HUES6 (cell line): ENCODE data around the gene COL15A1.

ENCODE experiments used
- H3K27ac ChIP-seq: 2 replicates; pipeline ENCODE4 v1.7.0; 2013; ENCODE audit warnings: low read depth, mild to moderate bottlenecking, low read length, inconsistent platforms
- H3K27me3 ChIP-seq: 2 replicates; pipeline ENCODE4 v1.6.1; 2013; ENCODE audit warnings: low read length; ENCODE audit not compliant: control insufficient read depth, insufficient read depth
- H3K36me3 ChIP-seq: 2 replicates; pipeline ENCODE4 v1.6.1; 2013; ENCODE audit warnings: low read length; ENCODE audit not compliant: control insufficient read depth, insufficient read depth
- H3K4me1 ChIP-seq: 2 replicates; pipeline ENCODE4 v1.6.1; 2013; ENCODE audit warnings: low read length; ENCODE audit not compliant: control insufficient read depth, insufficient read depth
- H3K4me3 ChIP-seq: 2 replicates; pipeline ENCODE4 v1.5.1; 2013; ENCODE audit warnings: low read depth, low read length
- H3K9ac ChIP-seq: one replicate; pipeline ENCODE4 v1.6.1; 2013; ENCODE audit warnings: mild to moderate bottlenecking, low read length
- H3K9me3 ChIP-seq: 2 replicates; pipeline ENCODE4 v1.6.1; 2013; ENCODE audit warnings: low read depth, low read length; ENCODE audit not compliant: control insufficient read depth, insufficient read depth

COL15A1 gene

GRCh38 chr9:98944734-98945074 is 997 bp downstream of the COL15A1 start:
- Histone ChIP-seq H3K36me3 (no peaks in the 10 kb centered on the region), H3K4me3 (peak overlapping the region; percentile 67; the same call in 1 of the 2 replicates), H3K4me1 (peaks cover 9% of the 10 kb centered on the region), H3K9ac (no peak overlapping the region), H3K9me3 (no peaks in the 10 kb centered on the region), H3K27me3 (peaks cover 79% of the 10 kb centered on the region), H3K27ac (no peak overlapping the region)

GRCh38 chr9:98949565-98949964 is 5.9 kb downstream of the COL15A1 start:
- Histone ChIP-seq H3K9me3 (no peaks in the 10 kb centered on the region), H3K9ac (no peak overlapping the region), H3K27ac (no peak overlapping the region), H3K4me3 (no peak overlapping the region), H3K36me3 (no peaks in the 10 kb centered on the region), H3K4me1 (peaks cover 9% of the 10 kb centered on the region), H3K27me3 (peaks cover 36% of the 10 kb centered on the region)

- Histone ChIP-seq H3K9me3 (no peaks in the 10 kb centered on the region), H3K4me1 (peaks cover 8% of the 10 kb centered on the region), H3K27ac (no peak overlapping the region), H3K27me3 (peaks cover 29% of the 10 kb centered on the region), H3K36me3 (no peaks in the 10 kb centered on the region), H3K4me3 (no peak overlapping the region), H3K9ac (no peak overlapping the region)
Observed at GRCh38 chr9:98950262-98950661, 6.6 kb downstream of the COL15A1 start.

- Histone ChIP-seq H3K27me3 (peaks cover 12% of the 10 kb centered on the region; the same call in 1 of the 2 replicates), H3K36me3 (no peaks in the 10 kb centered on the region), H3K9me3 (peaks cover 4% of the 10 kb centered on the region), H3K27ac (no peak overlapping the region), H3K4me3 (no peak overlapping the region), H3K4me1 (no peaks in the 10 kb centered on the region), H3K9ac (no peak overlapping the region)
Observed at GRCh38 chr9:98951967-98952366, 8.3 kb downstream of the COL15A1 start.

- peaks cover 10% of the 10 kb centered on the region; the same call in 1 of the 2 replicates for H3K27me3 ChIP-seq
- H3K36me3 ChIP-seq, result no peaks in the 10 kb centered on the region
- no peak overlapping the region for H3K4me3 ChIP-seq
- no peaks in the 10 kb centered on the region for H3K4me1 ChIP-seq
- peaks cover 13% of the 10 kb centered on the region for H3K9me3 ChIP-seq
- no peak overlapping the region for H3K9ac ChIP-seq
- H3K27ac ChIP-seq, result no peak overlapping the region
Observed at GRCh38 chr9:98953581-98954243, 10.0 kb downstream of the COL15A1 start.

GRCh38 chr9:98954244-98954610 is 10.5 kb downstream of the COL15A1 start:
- H3K27ac ChIP-seq, result no peak overlapping the region
- H3K4me1 ChIP-seq, result no peaks in the 10 kb centered on the region
- no peak overlapping the region for H3K9ac ChIP-seq
- H3K9me3 ChIP-seq, result peaks cover 13% of the 10 kb centered on the region
- H3K27me3 ChIP-seq, result peaks cover 7% of the 10 kb centered on the region; the same call in 1 of the 2 replicates
- H3K4me3 ChIP-seq, result no peak overlapping the region
- no peaks in the 10 kb centered on the region for H3K36me3 ChIP-seq

- Histone ChIP-seq H3K27me3 (peaks cover 6% of the 10 kb centered on the region; the same call in 1 of the 2 replicates), H3K36me3 (no peaks in the 10 kb centered on the region), H3K9me3 (peaks cover 13% of the 10 kb centered on the region), H3K9ac (no peak overlapping the region), H3K27ac (no peak overlapping the region), H3K4me3 (no peak overlapping the region), H3K4me1 (no peaks in the 10 kb centered on the region)
Observed at GRCh38 chr9:98955259-98955658, 11.6 kb downstream of the COL15A1 start.

- no peak overlapping the region for H3K9ac ChIP-seq
- peaks cover 13% of the 10 kb centered on the region for H3K9me3 ChIP-seq
- no peak overlapping the region for H3K27ac ChIP-seq
- no peak overlapping the region for H3K4me3 ChIP-seq
- no peaks in the 10 kb centered on the region for H3K27me3 ChIP-seq
- no peaks in the 10 kb centered on the region for H3K36me3 ChIP-seq
- peaks cover 12% of the 10 kb centered on the region for H3K4me1 ChIP-seq
Observed at GRCh38 chr9:98957826-98958225, 14.1 kb downstream of the COL15A1 start.

GRCh38 chr9:98958271-98958984 is 14.7 kb downstream of the COL15A1 start:
- Histone ChIP-seq H3K27me3 (no peaks in the 10 kb centered on the region), H3K27ac (no peak overlapping the region), H3K9me3 (peaks cover 13% of the 10 kb centered on the region), H3K9ac (no peak overlapping the region), H3K4me1 (peaks cover 16% of the 10 kb centered on the region), H3K4me3 (no peak overlapping the region), H3K36me3 (no peaks in the 10 kb centered on the region)

- Histone ChIP-seq H3K36me3 (no peaks in the 10 kb centered on the region), H3K27ac (no peak overlapping the region), H3K4me3 (no peak overlapping the region), H3K27me3 (no peaks in the 10 kb centered on the region), H3K9ac (no peak overlapping the region), H3K4me1 (peaks cover 16% of the 10 kb centered on the region), H3K9me3 (peaks cover 13% of the 10 kb centered on the region)
Observed at GRCh38 chr9:98960409-98960808, 16.7 kb downstream of the COL15A1 start.

GRCh38 chr9:98961513-98962180 is 17.9 kb downstream of the COL15A1 start:
- H3K9me3 ChIP-seq, result peaks cover 12% of the 10 kb centered on the region
- no peak overlapping the region for H3K9ac ChIP-seq
- H3K27ac ChIP-seq, result no peak overlapping the region
- peaks cover 16% of the 10 kb centered on the region for H3K4me1 ChIP-seq
- H3K36me3 ChIP-seq, result no peaks in the 10 kb centered on the region
- H3K4me3 ChIP-seq, result no peak overlapping the region
- H3K27me3 ChIP-seq, result no peaks in the 10 kb centered on the region
